ENCODE data around the gene DYRK1A.

GRCh38 chr21:37574751-37575150, 208.2 kb downstream of the DYRK1A start:
- TF ChIP-seq POLR2A (IDR thresholded peaks at IDR 0.05; ENCODE audit: extremely low read depth, insufficient read length), result no peak
- TF ChIP-seq, protein P1, sequence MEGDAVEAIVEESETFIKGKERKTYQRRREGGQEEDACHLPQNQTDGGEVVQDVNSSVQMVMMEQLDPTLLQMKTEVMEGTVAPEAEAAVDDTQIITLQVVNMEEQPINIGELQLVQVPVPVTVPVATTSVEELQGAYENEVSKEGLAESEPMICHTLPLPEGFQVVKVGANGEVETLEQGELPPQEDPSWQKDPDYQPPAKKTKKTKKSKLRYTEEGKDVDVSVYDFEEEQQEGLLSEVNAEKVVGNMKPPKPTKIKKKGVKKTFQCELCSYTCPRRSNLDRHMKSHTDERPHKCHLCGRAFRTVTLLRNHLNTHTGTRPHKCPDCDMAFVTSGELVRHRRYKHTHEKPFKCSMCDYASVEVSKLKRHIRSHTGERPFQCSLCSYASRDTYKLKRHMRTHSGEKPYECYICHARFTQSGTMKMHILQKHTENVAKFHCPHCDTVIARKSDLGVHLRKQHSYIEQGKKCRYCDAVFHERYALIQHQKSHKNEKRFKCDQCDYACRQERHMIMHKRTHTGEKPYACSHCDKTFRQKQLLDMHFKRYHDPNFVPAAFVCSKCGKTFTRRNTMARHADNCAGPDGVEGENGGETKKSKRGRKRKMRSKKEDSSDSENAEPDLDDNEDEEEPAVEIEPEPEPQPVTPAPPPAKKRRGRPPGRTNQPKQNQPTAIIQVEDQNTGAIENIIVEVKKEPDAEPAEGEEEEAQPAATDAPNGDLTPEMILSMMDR (IDR thresholded peaks at IDR 0.05; ENCODE audit: low read depth, low read length), result no peak
- no peak for TF ChIP-seq MYC (IDR thresholded peaks at IDR 0.05; ENCODE audit: low read depth, low read length)
- TF ChIP-seq MAX (IDR thresholded peaks at IDR 0.05; ENCODE audit: low read depth, low read length), result no peak

Measured in NB4 (cell line).